AG09319 (cell line): ENCODE measurements around the gene NIN.

ENCODE experiments used
- DNase-seq: peaks from one replicate; pipeline ENCODE4 v3.0.0-alpha.2; 2010; ENCODE audit warnings: low read depth; ENCODE audit errors: extremely low read depth
- CTCF ChIP-seq: IDR thresholded peaks from 2 replicates; pipeline ENCODE4 v1.5.1; 2011; ENCODE audit warnings: low read depth, mild to moderate bottlenecking, inconsistent platforms, low read length, moderate library complexity

Gene NIN

GRCh38 chr14:50831726-50832168, 785 bp upstream of the NIN start:
- DNase-seq, result no peak
- no peak for TF ChIP-seq CTCF

- DNase-seq, result no peak
- no peak for TF ChIP-seq CTCF
These were observed 674 bp downstream of the NIN start for GRCh38 chr14:50830044-50830931.

DNA sequence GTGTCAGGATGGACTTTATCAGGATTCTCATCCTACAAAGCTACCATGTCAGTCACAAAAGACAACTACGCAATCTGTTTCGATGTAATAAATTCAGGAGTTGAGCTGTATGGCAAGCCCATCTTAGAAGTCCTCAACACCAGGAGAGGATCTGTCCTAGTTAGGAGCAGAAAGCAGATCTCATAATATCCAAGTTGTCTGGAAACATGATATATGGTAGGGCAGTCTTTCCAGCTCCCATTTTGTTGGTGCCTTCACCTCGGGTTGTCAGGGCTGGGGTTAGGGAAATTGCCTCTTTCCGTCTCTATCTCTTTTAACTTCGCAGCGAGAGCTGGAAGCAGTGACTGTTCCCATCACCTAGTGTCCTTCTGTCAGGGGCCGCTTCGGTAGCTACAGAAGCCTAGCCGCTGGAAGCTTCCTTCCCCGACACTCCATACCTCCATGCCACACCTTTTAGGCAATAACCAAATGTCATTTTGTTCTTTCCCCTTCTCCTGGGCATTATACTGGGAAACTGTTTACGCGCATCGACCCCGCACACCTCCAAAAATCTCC, 1.4 kb downstream of the NIN start:
- TF ChIP-seq CTCF, result no peak
- DNase-seq, result no peak

DNA sequence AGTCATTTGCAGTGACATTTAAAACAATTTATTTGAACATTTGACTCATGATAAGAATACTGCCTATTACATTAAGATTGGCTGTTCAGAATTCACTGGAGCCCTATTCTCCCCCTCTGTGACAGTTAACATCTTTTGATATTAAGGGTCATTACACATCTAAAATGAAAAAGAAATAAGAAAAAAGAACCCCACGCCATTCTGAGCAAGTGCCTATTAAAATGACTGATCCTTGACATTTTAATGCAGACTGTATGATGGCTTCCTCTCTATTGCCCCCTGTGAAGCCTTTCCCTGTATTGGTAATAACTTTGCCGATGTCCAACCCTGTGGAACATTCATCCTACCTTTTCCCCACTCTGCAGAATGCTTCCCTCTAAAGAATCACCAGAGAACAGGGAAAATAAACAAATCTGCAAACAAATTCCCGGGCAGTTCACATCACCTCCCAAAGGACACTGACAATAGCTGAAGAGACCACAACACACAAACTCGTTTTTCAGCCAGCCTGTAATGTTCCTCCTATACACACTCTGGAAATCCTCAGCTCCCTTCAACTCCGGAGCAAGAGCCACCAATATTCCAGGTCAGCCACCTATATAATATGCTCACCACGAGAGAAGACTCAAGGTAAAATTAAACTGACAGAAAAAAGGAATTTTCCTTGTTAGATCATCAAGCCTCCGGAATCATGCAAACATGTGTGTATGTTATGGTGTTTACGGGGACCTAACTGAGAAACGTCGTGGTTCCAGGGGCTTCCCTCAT, 2.1 kb downstream of the NIN start:
- DNase-seq, result no peak
- no peak for TF ChIP-seq CTCF

GRCh38 chr14:50826681-50827080, 4.3 kb downstream of the NIN start:
- DNase-seq, result no peak

GRCh38 chr14:50825307-50825706, 5.7 kb downstream of the NIN start:
- no peak for TF ChIP-seq CTCF

More at GRCh38 chr14:50826681-50827080, 4.3 kb downstream of the NIN start:
- no peak for TF ChIP-seq CTCF

More at GRCh38 chr14:50825307-50825706, 5.7 kb downstream of the NIN start:
- DNase-seq, result no peak
